Psoas muscle (tissue), 8 donors: ENCODE results near the gene MCOLN3. TPM values are rescaled to one million over a fixed set of nuclear protein-coding genes. Genes with fewer than 3 reads are reported as not detected.

ENCODE experiments used
- ATAC-seq, 4 donors: fragments of 200-7000 bp; cut with Tn5 transposase; one replicate each; pipeline ENCODE4 v1.9.1; 2020; ENCODE audit warnings: moderate library complexity in 3 of 4, mild to moderate bottlenecking in 2 of 4
- DNase-seq, 2 donors: peaks; one replicate each; pipeline ENCODE4 v3.0.0-alpha.2; 2020
- H3K27ac ChIP-seq: fragments of 200-600 bp; one replicate; pipeline ENCODE4 v1.8.0; 2022
- H3K27me3 ChIP-seq, 3 donors: fragments of 200-600 bp in 1 of 3; one replicate each; pipeline versions ENCODE4 v1.6.1 to v1.8.0; 2013 to 2022; ENCODE audit warnings: low read length in 2 of 3, mild to moderate bottlenecking in 2 of 3, moderate library complexity in 1 of 3; ENCODE audit not compliant: insufficient read depth in 3 of 3
- H3K36me3 ChIP-seq, 2 donors: fragments of 200-600 bp in 1 of 2; one replicate each; pipeline versions ENCODE4 v1.6.1 to v1.8.0; 2013 to 2022; ENCODE audit warnings: low read depth in 1 of 2, mild to moderate bottlenecking in 1 of 2, moderate library complexity in 1 of 2; ENCODE audit not compliant: insufficient read depth in 1 of 2
- H3K4me1 ChIP-seq: fragments of 200-600 bp; one replicate; pipeline ENCODE4 v1.8.0; 2022
- H3K4me3 ChIP-seq: fragments of 200-600 bp; one replicate; pipeline ENCODE4 v1.8.0; 2022; ENCODE audit warnings: mild to moderate bottlenecking
- H3K9me3 ChIP-seq: fragments of 200-600 bp; one replicate; pipeline ENCODE4 v1.8.0; 2022
- CTCF ChIP-seq: fragments of 200-600 bp; IDR thresholded peaks from one replicate; pipeline ENCODE4 v1.8.0; 2022; ENCODE audit warnings: antibody characterized with exemption
- WGBS, 3 donors: extraction: QIAGEN DNeasy Blood & Tissue Kit; methylation state at CpG; one replicate each; pipeline versions ENCODE4 v1.1.6 to v1.1.7; 2013; 5-methylcytosine and 5-hydroxymethylcytosine counted together
- intact Hi-C, 2 donors: fragments of 100-400 bp; cut with DNase I; formaldehyde crosslinking; loops; one replicate each; pipeline versions ENCODE4 v1.11.0 to v1.14.2; 2022
- polyA plus RNA-seq, 3 donors: library from polyadenylated mRNA; stranded (reverse); fragments of 200-250 nt; gene quantifications; one replicate each; pipeline ENCODE4 v1.2.3, GENCODE V29; 2013
- total RNA-seq, 4 donors: library from RNA; stranded (reverse); fragmentation: NEBNext Ultra II Directional in 2 of 4; extraction: Animal tissue kit (Norgen Biotek cat#: 25700) in 2 of 4; gene quantifications; one replicate each; pipeline versions ENCODE4 v1.2.1 to v1.2.4, GENCODE V29; 2021 to 2023
- donor health status: healthy with polysubstance abuse.
- donor health status: DM: no; HTN: no; CAD: no; lungs with moderate emphysema.
- donor health status: Bipolar disorder and iron deficiency.
- donor health status: healthy.
- donor health status: DM: yes; HTN: yes; CAD: no.
- donor health status: DM: no; HTN: no; CAD: no.
- donor health status: DM: no; HTN: no; CAD: no.
- donor health status: DM: yes; HTN: yes; CAD: no.

The MCOLN3 gene
- total and polyA plus RNA-seq, 7 donors: 0.06 to 0.62 (median 0.32) TPM; not detected in 3

GRCh38 chr1:85074365-85074964 is 26.2 kb upstream of the MCOLN3 start:
- H3K27me3 ChIP-seq: no peaks in the 10 kb centered on the region

GRCh38 chr1:85070972-85071492 is 22.7 kb upstream of the MCOLN3 start:
- intact Hi-C loops: no loop called here
- no peak overlapping the region for H3K27ac ChIP-seq
- WGBS, 3 donors: 92 to 97% (median 95%) methylated on average over 3 of the region's 3 CpGs
- H3K4me3 ChIP-seq: no peak overlapping the region
- no peaks in the 10 kb centered on the region for H3K27me3 ChIP-seq
- DNase-seq (no peak), ATAC-seq (no peak)
- H3K4me1 ChIP-seq: no peaks in the 10 kb centered on the region
- H3K36me3 ChIP-seq: no peaks in the 10 kb centered on the region
- no peaks in the 10 kb centered on the region for H3K9me3 ChIP-seq
- no peak for TF ChIP-seq CTCF

More at GRCh38 chr1:85074365-85074964, 26.2 kb upstream of the MCOLN3 start:
- ATAC-seq (no peak), DNase-seq (no peak)
- H3K27ac ChIP-seq: no peak overlapping the region
- H3K36me3 ChIP-seq: no peaks in the 10 kb centered on the region
- no peaks in the 10 kb centered on the region for H3K9me3 ChIP-seq
- H3K4me1 ChIP-seq: no peaks in the 10 kb centered on the region
- intact Hi-C loops: no loop called here
- no peak overlapping the region for H3K4me3 ChIP-seq
- no peak for TF ChIP-seq CTCF
- 83 to 90% (median 85%) methylated on average over 3 of the region's 3 CpGs for WGBS, 3 donors

- no peak overlapping the region for H3K4me3 ChIP-seq
- ATAC-seq (no peak), DNase-seq (no peak)
- no peaks in the 10 kb centered on the region for H3K9me3 ChIP-seq
- no peaks in the 10 kb centered on the region for H3K4me1 ChIP-seq
- no peaks in the 10 kb centered on the region for H3K36me3 ChIP-seq
- H3K27ac ChIP-seq: no peak overlapping the region
- intact Hi-C loops: loop anchor here in 1 of 2 donors (10.0 kb wide), 1 partner anchor 186 kb away; the partner anchor contains the start of gene C1orf52
- no peaks in the 10 kb centered on the region for H3K27me3 ChIP-seq
- no peak for TF ChIP-seq CTCF
- WGBS, 3 donors: 91 to 95% (median 93%) methylated on average over 2 of the region's 2 CpGs
Observed at GRCh38 chr1:85068846-85069245, 20.5 kb upstream of the MCOLN3 start.

- DNase-seq (no peak), ATAC-seq (no peak)
- no peak overlapping the region for H3K27ac ChIP-seq
- H3K36me3 ChIP-seq: no peaks in the 10 kb centered on the region
- intact Hi-C loops: loop anchor here in 1 of 2 donors (10.0 kb wide), 1 partner anchor 189 kb away; the partner anchor contains the start of gene C1orf52
- TF ChIP-seq CTCF: no peak
- no peaks in the 10 kb centered on the region for H3K9me3 ChIP-seq
- H3K4me1 ChIP-seq: no peaks in the 10 kb centered on the region
- no peaks in the 10 kb centered on the region for H3K27me3 ChIP-seq
- 72 to 83% (median 79%) methylated on average over 1 of the region's 1 CpG for WGBS, 3 donors
- H3K4me3 ChIP-seq: no peak overlapping the region
Observed at GRCh38 chr1:85065550-85065949, 17.2 kb upstream of the MCOLN3 start.
